Effector memory CD4-positive, alpha-beta T cell (primary cell): Measurements from ENCODE around the gene TLX2.

Experiments
- DNase-seq, 3 donors: peaks; one replicate each; pipeline ENCODE4 v3.0.0-alpha.2; 2020
- H3K27ac ChIP-seq: 2 replicates; pipeline ENCODE4 v1.7.0; 2013; ENCODE audit warnings: mild to moderate bottlenecking, low read length, moderate library complexity; ENCODE audit not compliant: insufficient read depth, poor library complexity, severe bottlenecking
- H3K27me3 ChIP-seq: replicated peaks from 2 replicates; pipeline ENCODE4 v1.7.0; 2013; ENCODE audit warnings: mild to moderate bottlenecking, low read length; ENCODE audit not compliant: insufficient read depth, control insufficient read depth, poor library complexity, severe bottlenecking
- H3K36me3 ChIP-seq: 2 replicates; pipeline ENCODE4 v1.7.0; 2013; ENCODE audit warnings: mild to moderate bottlenecking, low read length, moderate library complexity; ENCODE audit not compliant: control insufficient read depth, insufficient read depth
- H3K4me1 ChIP-seq: 2 replicates; pipeline ENCODE4 v1.7.0; 2013; ENCODE audit warnings: low read length, mild to moderate bottlenecking; ENCODE audit not compliant: control insufficient read depth, insufficient read depth, poor library complexity, severe bottlenecking
- H3K4me3 ChIP-seq: 2 replicates; pipeline ENCODE4 v1.7.0; 2013; ENCODE audit warnings: low read length, low read depth, mild to moderate bottlenecking; ENCODE audit not compliant: insufficient read depth, poor library complexity, severe bottlenecking
- H3K9me3 ChIP-seq: 2 replicates; pipeline ENCODE4 v1.7.0; 2013; ENCODE audit warnings: mild to moderate bottlenecking, low read length, moderate library complexity; ENCODE audit not compliant: control insufficient read depth

Gene TLX2

DNA sequence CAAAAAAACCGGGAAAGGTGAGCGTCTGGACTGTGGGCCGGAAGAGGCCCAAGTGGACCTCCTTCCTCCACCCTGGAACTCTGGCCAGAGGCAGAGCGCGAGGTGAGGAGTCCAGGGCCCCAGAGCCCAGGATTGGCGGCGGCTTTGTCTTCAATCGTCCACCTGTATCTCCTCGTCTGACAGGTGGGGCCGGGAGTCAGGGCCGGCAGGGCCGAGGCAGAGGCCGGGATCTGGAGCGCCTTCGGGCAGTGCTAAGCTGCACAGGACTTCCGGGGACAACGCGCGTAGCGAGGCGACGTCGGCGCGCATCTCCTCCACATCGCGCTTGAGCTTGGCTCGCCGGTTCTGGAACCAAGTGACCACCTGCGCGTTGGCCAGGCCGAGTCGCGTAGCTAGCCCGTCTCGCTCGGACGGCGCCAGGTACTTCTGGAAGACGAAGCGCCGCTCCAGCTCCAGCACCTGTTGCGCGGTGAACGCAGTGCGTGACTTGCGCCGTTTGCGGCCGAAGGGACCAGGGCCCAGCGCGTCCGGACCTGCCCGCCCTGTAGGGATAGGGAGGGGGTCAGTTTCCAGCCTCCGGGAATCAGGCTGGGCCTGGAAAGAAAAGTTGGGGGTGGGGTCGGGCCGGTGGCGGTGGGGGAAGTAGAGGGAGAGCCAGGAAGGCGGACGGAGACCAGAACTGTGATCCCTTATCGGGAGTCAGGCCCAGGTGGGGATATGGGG is 16.3 kb upstream of the TLX2 start:
- Histone ChIP-seq H3K4me1 (peaks cover 29% of the 10 kb centered on the region), H3K27me3 (peaks cover 42% of the 10 kb centered on the region), H3K27ac (no peak overlapping the region), H3K9me3 (no peaks in the 10 kb centered on the region), H3K36me3 (peaks cover 8% of the 10 kb centered on the region), H3K4me3 (peak overlapping the region; percentile 66)
- no peak for DNase-seq

DNA sequence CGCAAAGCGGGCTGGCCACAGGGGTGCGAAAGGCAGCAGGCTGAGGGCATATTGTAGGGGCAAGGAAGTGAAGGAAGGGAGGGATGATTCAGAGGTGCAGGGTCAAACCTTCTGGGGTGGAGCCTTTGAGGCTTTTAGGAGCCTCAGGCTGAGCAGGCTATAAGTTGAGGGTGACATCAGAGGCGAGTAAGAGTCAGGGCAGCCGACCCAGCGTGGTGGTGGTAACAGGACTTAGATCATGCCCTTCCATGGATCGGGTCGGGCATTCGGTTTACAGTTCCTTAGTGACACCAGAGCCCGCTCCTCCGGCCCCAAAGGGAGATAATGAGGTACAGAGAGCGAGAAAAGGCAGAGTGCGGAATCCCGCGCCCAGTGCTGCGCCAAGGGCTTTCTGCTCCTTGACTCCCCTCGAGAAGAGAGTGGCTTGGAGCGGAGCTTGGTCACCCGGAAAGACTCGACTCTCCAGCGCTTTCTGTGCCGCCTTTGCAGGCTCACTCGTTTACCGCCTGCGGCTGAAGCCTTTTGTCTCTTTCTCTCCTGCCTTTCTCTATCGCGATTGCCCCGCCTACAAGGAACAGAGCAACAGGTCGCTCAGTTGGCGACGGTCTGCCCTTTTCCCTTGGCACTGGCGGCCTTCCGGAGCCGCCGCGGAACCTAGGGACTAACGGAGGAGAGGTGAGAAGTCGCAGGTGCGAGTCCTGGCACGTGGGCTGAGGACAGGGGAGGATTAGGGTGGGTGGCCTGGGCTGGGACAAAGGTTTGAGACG is 15.6 kb upstream of the TLX2 start:
- Histone ChIP-seq H3K36me3 (peaks cover 1% of the 10 kb centered on the region), H3K4me3 (peak overlapping the region; percentile 66), H3K27me3 (peaks cover 49% of the 10 kb centered on the region), H3K4me1 (peaks cover 37% of the 10 kb centered on the region), H3K9me3 (no peaks in the 10 kb centered on the region), H3K27ac (no peak overlapping the region)
- no peak for DNase-seq

DNA sequence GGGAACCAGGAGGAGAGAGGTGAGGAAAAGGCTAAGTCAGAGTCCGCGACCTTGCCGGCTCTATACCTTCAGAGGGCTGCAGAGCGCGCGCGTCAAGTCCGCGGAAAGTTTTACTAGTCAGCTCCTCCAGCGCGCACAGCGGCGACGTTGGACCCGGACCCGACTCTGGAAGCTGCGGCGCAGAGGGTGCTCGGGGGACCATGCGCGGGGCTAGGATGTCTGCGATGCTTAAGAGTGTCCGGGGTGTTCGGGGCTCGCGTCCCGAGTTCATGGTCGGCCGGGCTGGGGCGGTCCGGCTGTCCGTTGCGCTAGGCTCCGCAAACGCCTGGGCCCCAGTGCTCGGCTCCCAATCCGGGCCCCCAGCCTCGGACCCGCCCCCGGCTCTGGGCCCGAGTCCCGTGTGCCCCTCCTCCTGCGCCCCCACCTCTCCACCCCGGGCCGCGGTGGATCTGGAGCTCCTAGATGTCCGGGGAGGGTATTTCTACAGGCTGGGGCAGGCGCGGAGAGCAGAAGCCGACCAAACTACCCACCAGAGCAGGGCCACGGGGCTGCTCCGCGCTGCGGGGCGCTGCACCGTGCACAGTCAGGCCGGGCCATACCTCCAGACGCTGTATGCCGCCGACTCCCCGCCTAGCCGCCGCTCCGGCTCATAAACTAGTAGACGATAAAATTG is 14.8 kb upstream of the TLX2 start, which contains the start of gene LBX2:
Gene LBX2, minus strand, starts transcription at position 337 of the 673 bp plus-strand sequence. Its CDS starts 66 bp downstream, at position 271.
- Histone ChIP-seq H3K27me3 (peaks cover 54% of the 10 kb centered on the region), H3K27ac (no peak within 1 kb of the TSS)
- DNase-seq = no peak

DNA sequence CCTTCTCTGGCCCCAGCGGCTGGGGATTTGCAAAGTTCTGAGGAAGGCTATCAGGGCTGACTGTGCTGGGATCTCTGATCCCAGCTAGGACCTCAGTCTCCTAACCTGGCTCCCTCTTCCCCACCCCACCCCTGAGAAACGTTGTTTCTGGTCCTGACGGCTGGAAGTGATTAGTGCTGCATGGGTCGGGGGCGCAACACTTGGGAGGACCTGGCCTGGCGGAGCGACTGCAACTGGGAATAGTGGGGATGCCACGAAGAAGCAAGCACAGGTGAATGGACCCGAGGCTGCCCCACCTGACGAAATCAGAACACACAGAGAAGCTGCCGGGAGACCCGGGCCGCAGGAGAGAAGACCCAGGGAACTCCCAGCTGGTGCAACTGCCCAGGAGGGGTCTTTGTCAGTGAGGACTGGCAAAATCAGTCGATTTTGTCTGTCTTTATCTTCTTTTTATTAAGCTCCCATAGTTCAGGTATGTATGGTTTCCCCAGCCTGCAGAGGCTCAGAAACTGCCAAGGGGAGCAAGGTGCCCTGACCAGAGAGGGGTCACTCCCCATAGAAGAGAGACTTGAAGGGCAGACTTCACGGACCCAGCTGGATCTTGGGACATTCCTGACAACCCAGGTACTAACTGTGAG is 14.2 kb upstream of the TLX2 start:
- peaks cover 37% of the 10 kb centered on the region for H3K4me1 ChIP-seq
- H3K4me3 ChIP-seq = no peak overlapping the region
- H3K27ac ChIP-seq = no peak overlapping the region
- H3K27me3 ChIP-seq = peaks cover 54% of the 10 kb centered on the region
- H3K9me3 ChIP-seq = no peaks in the 10 kb centered on the region
- H3K36me3 ChIP-seq = peaks cover 4% of the 10 kb centered on the region
- no peak for DNase-seq

More for the DNA sequence above, 14.8 kb upstream of the TLX2 start, which contains the start of gene LBX2:
- Histone ChIP-seq H3K36me3 (no peaks in the 10 kb centered on the region), H3K4me3 (peak within 1 kb of the TSS; percentile 66), H3K9me3 (no peaks in the 10 kb centered on the region), H3K4me1 (peaks cover 37% of the 10 kb centered on the region)

DNA sequence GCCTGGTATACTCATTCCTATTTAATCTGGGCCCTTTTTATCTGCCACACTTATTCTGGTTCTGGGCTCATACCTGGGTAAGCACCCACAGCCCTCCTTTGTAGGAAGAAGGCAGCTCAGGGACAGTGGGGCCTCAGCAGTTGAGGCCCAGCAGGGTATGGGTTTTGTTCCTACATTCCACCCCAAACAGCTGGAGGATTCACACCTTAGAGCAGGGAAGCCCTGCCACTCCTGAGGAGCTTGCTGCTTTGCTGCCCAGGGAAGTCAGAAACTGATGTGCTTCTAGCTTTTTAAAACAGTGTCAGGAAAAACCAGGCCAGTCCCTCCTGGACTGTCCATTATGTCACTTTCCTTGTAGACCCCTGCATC is 13.7 kb upstream of the TLX2 start:
- Histone ChIP-seq H3K36me3 (peaks cover 9% of the 10 kb centered on the region), H3K4me1 (peaks cover 37% of the 10 kb centered on the region), H3K27ac (no peak overlapping the region), H3K4me3 (no peak overlapping the region), H3K27me3 (peaks cover 54% of the 10 kb centered on the region), H3K9me3 (no peaks in the 10 kb centered on the region)
- no peak for DNase-seq

DNA sequence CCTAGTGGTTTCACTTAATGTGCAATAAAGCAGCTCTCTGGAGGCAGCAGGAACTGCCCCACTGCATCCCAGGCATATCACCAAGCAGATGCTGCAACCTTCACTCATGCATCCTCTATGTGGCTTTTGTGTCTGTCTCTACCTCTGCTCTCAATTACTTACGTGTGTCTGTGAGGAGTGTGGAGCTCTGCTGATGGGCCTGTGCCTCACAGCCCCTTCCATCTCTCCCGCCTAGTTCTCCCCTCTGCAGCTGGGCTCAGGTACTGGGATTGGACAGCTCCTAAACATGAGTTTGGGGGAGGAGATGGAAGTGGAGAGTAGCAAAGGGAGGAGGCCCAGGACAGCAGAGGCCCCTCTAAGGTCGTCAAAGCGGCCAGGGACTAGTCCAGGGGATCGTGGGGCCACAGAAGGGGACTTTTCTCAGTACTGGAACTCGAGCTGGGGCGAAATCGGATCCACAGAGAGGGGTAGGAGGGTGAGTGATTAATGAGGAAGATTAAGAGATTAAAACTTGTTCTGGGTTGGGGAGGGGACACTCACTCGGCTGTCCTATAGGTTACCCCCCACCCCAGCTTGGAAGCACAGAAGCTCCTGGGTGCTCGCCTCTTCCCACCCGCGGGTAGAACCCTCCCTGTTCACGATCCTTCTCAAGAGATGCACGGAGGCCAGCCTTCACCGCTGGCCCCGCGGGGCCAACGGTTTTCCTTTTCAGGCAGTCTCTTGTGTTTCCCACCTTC is 12.7 kb upstream of the TLX2 start:
- H3K27me3 ChIP-seq = peaks cover 54% of the 10 kb centered on the region
- peaks cover 40% of the 10 kb centered on the region for H3K4me1 ChIP-seq
- H3K4me3 ChIP-seq = no peak overlapping the region

DNA sequence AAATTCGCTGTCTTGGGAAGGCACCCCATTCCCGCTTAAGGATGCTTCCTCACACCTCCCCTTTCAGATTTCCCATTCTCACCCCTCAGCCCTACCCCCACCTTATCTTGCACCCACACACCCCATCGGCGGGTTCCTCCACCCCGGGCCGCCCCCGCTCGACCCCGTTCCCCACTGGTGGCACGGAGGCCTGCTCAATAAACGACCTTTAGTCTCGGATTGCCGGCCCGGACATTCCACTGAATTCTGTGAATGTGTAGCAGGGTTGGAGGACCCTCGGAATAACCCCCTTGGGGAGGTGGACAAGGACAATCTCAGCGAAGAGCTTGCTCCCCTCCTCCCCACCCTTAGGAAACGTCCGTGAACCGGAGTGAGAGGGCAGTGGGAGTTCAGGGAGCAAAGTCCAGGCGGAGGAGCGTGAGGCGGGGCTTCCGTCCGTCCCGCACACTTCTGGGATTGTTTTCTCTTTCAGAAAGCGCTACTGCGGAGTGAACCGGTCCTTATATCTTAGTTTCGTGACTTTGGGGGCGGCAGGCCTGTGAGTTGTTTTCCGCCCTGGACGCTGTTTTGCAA is 12.0 kb upstream of the TLX2 start:
- Histone ChIP-seq H3K36me3 (peaks cover 15% of the 10 kb centered on the region), H3K9me3 (no peaks in the 10 kb centered on the region), H3K4me1 (peaks cover 47% of the 10 kb centered on the region), H3K27ac (no peak overlapping the region), H3K4me3 (peak overlapping the region; percentile 49), H3K27me3 (peaks cover 54% of the 10 kb centered on the region)
- DNase-seq = no peak

More for the DNA sequence above, 12.7 kb upstream of the TLX2 start:
- H3K36me3 ChIP-seq = peaks cover 15% of the 10 kb centered on the region
- no peaks in the 10 kb centered on the region for H3K9me3 ChIP-seq
- no peak for DNase-seq
- H3K27ac ChIP-seq = no peak overlapping the region

DNA sequence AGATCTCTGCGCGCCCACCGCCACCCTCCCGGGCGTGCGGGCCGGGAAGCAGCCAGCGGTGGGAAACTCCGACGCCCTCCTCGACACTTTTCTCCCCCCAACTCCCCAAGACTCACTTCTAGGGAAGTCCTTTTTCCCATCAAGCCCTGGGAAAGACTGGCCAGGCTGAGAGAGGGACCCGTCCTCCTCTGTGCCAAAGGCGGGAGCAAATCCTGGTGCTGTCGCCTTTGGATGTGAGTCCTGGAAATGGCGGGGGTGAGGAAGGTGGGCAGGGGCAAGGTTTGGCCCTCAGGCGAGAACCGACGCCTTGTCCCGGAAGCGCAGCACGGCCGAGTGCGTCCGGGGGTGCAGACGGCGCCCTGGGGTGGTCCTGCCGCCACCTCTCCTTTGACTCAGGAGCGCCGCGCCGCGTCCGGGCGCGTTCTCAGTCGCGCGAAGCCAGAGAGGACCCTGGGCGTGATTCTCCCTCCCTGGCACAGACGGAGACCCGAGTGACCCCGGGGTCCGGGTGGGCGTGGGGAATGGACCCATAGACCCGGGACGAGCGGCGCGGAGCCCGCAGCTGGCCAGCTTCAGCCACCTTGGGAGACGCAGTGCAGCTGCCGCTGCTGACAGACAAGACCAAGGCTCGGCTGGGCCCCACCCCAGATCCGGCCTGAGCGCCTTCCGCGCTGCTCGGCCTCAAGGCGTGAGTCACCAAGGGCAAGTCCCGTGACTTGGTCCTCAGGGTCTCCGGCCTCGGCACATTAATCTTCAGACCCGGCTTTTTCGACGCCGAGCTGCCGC is 11.3 kb upstream of the TLX2 start:
- DNase-seq = no peak
- no peak overlapping the region for H3K27ac ChIP-seq

More for the DNA sequence above, 11.3 kb upstream of the TLX2 start:
- peaks cover 54% of the 10 kb centered on the region for H3K27me3 ChIP-seq
- peak overlapping the region; percentile 49 for H3K4me3 ChIP-seq
- H3K36me3 ChIP-seq = peaks cover 15% of the 10 kb centered on the region
- no peaks in the 10 kb centered on the region for H3K9me3 ChIP-seq
- H3K4me1 ChIP-seq = peaks cover 44% of the 10 kb centered on the region
